Measurements from ENCODE around the gene CRYBG2.

CRYBG2 gene

GRCh38 chr1:26290122-26290881 is 63.6 kb downstream of the CRYBG2 start:
- DNase-seq = no peak

GRCh38 chr1:26289158-26290059 is 64.5 kb downstream of the CRYBG2 start:
- no peak for DNase-seq

- no peak for DNase-seq
Observed at GRCh38 chr1:26288311-26288941, 65.5 kb downstream of the CRYBG2 start.

GRCh38 chr1:26287811-26288210 is 66.1 kb downstream of the CRYBG2 start:
- no peak for DNase-seq

- no peak for DNase-seq
Observed at GRCh38 chr1:26287033-26287711, 66.8 kb downstream of the CRYBG2 start.

- no peak for DNase-seq
Observed at GRCh38 chr1:26286064-26286416, 67.9 kb downstream of the CRYBG2 start.

GRCh38 chr1:26285366-26286063 is 68.4 kb downstream of the CRYBG2 start:
- DNase-seq = no peak

GRCh38 chr1:26284597-26285347 is 69.2 kb downstream of the CRYBG2 start:
- DNase-seq = no peak

- no peak for DNase-seq
Observed at GRCh38 chr1:26283871-26284596, 69.9 kb downstream of the CRYBG2 start.

GRCh38 chr1:26283279-26283853 is 70.6 kb downstream of the CRYBG2 start:
- DNase-seq = no peak

- no peak for DNase-seq
Observed at GRCh38 chr1:26282401-26282918, 71.5 kb downstream of the CRYBG2 start.

GRCh38 chr1:26281971-26282370 is 72.0 kb downstream of the CRYBG2 start:
- DNase-seq = no peak

GRCh38 chr1:26281091-26281958 is 72.6 kb downstream of the CRYBG2 start:
- DNase-seq = no peak

GRCh38 chr1:26280333-26281042 is 73.4 kb downstream of the CRYBG2 start:
- no peak for DNase-seq

- DNase-seq = peak; percentile 83
Observed at GRCh38 chr1:26279456-26280332, 74.2 kb downstream of the CRYBG2 start, which contains the start of gene SH3BGRL3. Gene SH3BGRL3 (plus strand): TSS chr1:26280086. CDS start chr1:26280156, 70 bp downstream.

GRCh38 chr1:26278724-26279455 is 75.0 kb downstream of the CRYBG2 start:
- no peak for DNase-seq

- no peak for DNase-seq
Observed at GRCh38 chr1:26278303-26278702, 75.6 kb downstream of the CRYBG2 start.

Data from NCI-H510A (cell line).